ENCODE results near the gene TACC2.

Gene TACC2

DNA sequence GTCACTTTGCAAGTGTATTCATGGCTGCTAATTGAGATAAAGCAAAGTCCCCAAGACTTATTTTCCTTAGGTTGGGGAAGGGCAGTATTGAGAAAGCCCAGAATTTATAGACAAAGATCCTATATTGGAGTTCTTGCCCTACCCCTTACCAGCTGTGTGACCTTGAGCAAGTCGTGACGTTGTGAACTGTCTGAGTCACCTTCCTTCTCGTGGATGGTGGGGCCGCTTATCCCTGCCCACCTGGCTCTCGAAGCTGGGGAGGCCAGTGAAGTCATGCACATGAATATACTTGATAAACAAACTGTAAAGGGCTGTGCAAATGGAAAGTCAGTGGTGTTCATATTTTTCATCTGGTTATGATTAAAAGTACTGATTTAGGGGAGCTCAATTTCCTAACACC is 127.4 kb downstream of the TACC2 start:
- no peak for DNase-seq (ENCODE audit: low read depth in 4 of 4, low spot score in 1 of 4)

DNA sequence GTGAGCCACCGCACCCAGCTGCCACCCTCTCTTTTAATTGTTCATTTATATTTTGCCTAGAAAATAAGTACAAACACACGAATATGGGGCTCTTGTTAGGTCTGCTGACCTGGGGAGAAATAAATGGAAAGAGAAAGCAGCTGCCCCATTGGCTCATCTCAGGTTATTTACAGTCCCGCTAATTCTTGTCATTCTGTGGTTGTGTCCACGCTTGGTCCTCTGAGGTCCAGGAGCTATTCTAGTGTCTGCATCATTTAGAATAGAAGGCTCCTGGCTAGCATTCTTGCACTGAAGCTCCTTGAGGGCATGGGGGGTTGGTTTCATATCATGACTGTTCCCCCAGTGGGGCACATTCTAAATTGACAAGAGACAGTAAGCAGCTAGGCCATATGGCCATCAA is 128.5 kb downstream of the TACC2 start:
- DNase-seq (ENCODE audit: low read depth in 4 of 4, low spot score in 1 of 4), result no peak

DNA sequence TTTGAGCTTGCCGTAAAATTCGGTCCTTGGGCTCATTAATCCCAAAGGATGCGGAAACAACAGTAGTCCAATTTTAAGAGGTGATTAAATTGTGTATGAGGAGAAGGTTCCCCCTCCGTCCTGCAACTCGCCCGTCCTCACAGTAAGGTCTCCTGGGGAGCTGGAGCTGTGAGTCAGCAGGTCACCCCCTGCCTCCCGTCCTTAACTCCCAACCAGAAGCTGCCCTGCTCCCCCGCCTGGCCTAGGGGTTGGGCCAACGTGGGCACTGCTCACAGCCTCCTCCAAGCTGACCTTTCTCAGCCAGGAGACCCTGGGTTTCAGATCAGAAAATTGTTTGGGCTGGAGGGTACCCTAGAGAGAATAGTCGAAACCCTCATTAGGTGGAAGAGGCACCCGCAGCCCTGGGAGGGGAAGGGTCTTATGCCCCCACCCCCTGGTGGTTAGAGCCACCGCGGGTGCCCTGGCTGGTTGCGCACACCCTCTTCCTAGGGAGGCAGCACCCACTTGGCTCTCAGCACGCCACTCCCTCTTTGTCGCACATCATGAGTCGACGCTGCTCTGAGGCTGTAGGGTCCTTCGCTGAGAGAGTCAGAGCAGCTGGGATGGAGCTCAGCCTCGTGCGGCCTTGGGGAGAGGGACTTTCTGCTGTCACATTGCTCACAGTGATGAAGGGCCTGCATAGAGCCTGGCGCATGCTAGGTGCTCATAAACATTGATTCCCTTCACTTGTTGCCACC is 131.2 kb downstream of the TACC2 start:
- DNase-seq (ENCODE audit: low read depth in 4 of 4, low spot score in 1 of 4), result no peak

DNA sequence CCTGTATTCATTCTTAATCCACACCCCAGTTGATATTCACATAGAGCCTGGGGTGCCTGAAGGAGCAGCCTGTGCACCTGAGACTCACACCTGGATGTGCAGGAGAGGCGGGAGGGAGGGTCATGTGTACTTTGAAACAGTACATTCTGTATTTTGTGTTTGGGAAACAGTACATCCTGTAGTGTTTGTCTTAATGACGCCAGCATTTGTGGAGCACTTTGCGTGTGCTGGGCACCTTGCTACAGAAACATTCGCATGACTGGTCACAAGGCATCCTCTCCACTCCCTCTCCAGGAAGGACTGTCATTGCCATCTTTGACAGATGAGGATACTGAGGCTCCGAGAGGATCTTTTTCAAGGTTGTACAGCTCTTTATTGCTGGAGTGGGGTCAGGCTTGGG is 132.1 kb downstream of the TACC2 start:
- no peak for DNase-seq (ENCODE audit: low read depth in 4 of 4, low spot score in 1 of 4)

DNA sequence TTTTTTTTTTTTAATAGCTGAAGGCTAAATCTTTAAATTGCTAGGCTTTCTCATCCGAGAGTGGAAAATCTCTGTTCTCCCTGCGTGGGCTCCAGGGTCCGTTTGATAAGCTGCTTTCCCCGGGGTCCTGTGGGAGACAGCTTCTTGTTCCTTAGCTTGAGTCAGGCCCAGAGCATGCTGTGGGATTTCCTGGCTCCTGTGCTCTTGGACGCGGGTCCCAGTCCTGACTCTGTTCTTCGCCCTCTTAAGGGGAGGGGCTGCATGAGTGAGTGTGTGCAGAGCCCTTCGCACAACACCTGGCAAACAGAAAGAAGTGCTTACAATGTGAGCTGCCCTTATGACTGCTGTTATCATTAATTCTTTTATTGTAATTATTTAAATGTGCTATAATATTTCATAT is 133.5 kb downstream of the TACC2 start:
- no peak for DNase-seq (ENCODE audit: low read depth in 4 of 4, low spot score in 1 of 4)

DNA sequence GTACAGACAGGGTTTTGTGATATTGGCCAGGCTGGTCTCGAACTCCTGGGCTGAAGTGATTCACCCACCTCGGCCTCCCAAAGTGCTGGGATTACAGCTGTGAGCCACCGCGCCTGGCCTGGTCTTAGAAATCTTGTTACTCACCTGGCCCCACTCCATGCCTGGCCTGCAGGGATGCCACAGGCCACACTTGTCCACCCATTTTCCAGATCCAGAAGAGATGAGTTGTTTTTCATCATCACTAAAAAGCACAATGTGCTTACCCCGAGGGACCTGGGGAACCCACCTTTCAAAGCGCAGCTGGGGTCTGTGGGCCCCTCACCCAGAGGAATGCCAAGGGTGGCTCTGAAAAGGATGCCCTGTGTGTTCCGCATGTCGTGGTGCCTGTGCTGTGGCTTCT is 134.2 kb downstream of the TACC2 start:
- DNase-seq (ENCODE audit: low read depth in 4 of 4, low spot score in 1 of 4), result no peak

DNA sequence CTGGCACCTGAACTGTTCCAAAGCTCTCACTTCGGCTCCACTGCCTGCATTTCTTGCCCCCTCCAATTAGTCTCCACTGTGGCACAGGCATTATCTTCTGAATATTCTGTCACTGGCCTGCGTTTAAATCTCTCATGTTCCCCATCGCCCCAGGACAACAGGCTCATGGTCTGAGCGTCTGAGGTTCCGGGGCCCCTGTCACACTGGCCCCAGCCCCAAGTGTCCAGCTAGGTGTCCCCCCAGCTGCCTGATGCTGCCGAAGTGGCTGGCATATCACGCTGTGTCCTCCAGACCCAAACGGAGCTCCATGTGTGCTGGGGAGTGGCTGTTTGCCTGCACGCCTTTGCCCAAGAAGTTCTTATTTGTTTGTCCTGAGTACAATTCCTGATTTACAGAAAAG is 135.4 kb downstream of the TACC2 start:
- DNase-seq (ENCODE audit: low read depth in 4 of 4, low spot score in 1 of 4), result no peak

DNA sequence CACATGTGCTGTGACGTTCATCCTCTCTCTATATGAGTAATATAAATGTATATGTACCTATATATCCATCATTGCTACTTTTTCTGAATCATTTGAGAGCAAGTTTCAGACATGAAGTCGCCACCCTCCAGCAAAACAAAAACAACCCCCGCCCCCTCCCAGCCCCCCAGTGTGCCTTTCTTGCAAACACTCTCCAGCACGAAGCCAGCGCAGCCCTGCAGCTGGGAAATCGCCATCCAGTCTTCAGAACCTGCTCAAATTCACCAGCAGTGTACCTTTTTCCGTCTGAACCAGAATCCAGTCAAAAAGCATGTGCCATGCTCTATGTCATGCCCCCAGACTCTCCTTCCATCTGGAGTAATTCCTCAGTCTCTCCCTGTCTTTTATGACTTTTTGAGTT is 135.8 kb downstream of the TACC2 start:
- no peak for DNase-seq (ENCODE audit: low read depth in 4 of 4, low spot score in 1 of 4)

DNA sequence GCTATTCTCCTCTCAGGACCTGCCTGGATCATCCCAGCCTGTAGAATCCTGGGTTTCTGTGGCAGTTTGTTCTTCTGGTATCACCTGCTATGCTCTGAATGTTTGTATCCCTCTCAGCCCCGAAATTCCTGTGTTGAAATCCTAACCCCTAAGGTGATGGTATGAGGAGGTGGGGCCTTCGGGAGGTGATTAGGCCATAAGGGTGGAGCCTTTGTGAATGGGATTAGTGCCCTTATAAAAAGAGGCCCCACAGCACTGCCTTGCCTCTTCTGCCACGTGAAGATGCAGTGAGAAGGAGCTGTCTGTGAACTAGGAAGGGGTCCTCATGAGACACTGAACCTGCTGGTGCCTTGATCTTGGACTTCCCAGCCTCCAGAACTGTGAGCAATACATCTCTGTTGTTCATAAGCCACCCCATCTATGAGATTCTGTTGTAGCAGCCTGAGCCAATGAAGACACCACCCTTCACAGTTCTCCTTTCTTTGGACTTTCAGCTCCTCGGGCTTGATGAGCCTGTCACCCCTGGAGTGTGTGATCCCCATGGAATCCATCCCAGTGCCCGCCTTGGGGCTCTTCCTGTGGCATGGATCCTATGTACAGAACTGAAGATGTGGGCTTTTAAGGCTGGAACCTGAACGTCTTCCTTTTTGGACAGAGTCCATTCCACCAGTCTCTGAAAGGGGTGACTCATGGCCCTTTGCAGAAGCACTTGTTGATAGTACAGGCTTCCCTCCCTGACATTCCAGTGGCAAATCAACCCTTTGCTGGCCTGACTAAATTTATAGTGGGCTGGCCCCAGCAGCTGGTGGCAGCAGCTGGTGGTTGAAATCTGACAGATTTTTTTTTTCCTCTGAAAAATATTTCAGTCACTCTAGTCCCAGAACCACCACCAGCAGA is 138.0 kb downstream of the TACC2 start:
- DNase-seq (ENCODE audit: low read depth in 4 of 4, low spot score in 1 of 4), result no peak

DNA sequence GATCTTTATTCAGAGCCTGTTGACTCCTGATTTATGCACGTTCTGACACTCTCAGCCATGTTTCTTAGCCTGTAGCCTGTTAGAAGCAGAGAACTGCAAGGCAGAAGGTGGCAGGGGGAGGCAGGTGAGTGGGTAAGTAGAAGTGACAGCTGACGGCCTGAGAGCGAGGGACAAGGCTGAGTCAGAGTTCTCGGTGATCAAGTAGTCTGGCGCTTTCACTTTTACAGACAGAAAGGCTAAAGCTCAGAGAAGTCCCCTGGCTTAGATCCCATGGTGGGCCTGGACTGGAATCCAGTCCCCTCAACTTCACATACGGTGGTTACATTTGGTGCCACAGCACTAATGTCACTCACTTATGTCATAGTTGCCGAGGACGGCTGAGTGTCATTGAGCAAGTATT is 139.0 kb downstream of the TACC2 start:
- DNase-seq (ENCODE audit: low read depth in 4 of 4, low spot score in 1 of 4), result no peak

DNA sequence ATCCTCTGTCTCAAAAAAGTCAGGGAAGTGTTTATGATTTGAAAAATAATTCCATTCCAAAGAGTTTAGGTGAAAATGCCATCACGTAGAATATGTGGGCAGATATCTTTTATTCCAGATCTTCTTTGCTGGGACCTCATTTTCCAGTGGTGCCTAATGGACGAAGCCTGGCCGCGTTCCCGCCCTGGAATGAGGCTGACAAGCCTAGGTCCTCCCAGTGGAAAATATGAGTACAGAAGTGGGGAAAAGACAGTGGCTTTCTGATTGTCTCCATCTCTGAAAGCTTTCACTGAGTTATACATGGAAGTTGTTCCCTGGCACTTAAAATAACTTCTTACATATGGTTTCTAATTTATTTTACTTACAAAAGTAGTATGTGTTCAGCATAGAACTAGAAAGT is 139.4 kb downstream of the TACC2 start:
- no peak for DNase-seq (ENCODE audit: low read depth in 4 of 4, low spot score in 1 of 4)

DNA sequence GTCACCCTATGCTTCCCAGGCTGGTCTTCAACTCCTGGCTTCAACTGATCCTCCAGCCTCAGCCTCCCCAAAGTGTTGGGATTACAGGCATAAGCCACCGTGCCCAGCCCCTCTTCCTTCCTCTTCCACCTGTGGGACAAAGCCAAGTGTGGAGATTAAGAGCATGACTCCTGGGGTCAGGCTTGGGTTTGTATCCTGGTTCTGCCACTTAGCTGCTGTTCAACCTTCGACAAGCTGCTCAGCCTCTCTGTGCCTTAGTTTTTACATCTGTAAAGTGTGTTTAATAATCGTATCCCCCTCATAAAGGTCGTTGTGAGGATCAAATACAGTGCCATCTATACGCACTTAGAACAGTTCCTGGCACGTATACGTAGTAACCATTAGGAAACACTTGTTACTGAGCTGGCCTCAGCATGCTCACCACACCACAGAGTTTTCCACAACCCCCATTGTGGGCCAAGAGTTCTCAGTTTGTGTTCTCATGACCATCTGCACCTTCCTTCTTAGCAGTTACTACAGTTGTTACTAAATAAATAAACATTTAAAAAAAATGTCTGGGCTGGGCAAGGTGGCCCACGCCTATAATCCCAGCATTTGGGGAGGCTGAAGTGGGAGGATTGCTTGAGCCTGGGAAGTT is 141.6 kb downstream of the TACC2 start:
- no peak for DNase-seq (ENCODE audit: low read depth in 4 of 4, low spot score in 1 of 4)

DNA sequence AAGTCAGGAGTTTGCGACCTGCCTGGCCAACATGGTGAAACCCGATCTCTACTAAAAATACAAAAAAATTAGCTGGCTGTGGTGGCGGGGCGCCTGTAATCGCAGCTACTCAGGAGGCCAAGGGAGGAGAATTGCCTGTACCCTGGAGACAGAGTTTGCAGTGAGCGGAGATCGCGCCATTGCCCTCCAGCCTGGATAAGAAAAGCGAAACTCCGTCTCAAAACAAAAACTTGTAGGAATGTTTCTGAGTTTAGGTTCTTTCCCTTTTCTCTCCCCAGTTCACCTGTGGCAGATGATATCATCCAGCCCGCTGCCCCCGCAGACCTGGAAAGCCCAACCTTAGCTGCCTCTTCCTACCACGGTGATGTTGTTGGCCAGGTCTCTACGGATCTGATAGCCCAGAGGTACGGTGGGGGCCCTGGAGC is 143.4 kb downstream of the TACC2 start:
- DNase-seq (ENCODE audit: low read depth in 4 of 4, low spot score in 1 of 4), result no peak

DNA sequence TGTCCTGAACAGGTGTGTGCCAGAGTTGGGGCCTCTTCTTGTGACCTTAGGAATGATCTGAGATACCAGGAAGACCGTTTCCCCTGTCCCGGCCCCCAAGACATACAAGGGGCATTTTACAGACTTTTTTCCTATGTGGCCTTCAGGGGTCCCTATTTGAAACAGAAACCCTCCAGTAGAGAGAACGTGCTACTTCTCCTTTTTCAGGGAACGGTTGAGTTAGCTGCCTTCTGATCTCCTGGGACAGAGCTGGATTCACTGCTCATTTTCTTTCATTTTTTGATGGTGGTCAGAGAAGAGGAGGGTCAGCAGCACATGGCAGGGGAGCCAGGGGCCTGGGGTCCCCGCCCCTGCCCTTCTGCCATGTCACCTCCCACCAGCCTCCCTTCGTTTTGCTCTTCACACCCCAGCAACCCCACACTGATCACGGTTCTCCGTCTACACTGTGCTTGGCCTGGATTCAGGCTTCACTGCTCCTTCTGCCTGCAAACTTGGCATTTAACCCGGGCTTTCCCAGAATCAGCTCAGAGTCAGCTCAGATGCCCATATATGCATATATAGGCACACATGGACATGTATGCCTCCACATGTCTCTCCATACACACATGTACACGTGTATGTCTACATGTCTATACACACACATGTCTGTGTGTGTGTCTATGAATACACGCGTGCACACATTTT is 144.1 kb downstream of the TACC2 start:
- DNase-seq (ENCODE audit: low read depth in 4 of 4, low spot score in 1 of 4), result no peak

DNA sequence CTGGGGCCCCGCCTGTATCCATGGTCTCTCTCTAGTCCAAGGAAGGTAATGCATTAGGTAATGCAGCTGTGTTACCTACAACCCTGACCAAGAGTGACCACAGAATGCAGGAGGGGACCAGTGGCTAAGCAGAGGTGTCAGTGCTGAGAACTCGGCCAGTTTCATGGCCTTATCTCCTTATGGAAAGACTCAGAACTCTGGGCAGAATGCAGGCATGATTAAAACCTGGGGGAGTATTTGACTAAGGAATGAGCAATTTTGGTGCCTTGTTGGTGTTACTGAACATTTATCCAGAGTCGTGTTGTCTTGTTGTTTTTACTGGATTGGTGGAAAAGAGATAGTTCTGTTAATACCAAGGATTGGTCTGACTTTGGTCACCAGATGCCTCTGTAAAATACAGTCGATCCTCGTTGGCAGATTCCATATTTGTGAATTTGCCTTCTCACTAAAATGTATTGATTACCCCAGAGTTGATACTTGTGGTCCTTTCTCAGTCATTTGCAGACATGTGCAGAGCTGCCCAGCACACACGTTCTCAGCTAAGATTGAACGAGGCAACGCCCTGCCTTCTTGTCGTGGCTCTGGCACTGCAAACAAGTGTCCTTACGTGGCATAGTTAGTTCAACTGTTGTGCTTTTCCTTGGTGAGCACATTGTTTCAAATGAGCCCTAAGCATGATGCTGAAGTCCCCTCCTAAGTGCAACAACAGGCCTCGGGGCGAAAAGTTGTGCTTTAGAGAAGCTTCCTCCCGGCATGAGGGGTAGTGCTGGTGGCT is 146.5 kb downstream of the TACC2 start:
- no peak for DNase-seq (ENCODE audit: low read depth in 4 of 4, low spot score in 1 of 4)

DNA sequence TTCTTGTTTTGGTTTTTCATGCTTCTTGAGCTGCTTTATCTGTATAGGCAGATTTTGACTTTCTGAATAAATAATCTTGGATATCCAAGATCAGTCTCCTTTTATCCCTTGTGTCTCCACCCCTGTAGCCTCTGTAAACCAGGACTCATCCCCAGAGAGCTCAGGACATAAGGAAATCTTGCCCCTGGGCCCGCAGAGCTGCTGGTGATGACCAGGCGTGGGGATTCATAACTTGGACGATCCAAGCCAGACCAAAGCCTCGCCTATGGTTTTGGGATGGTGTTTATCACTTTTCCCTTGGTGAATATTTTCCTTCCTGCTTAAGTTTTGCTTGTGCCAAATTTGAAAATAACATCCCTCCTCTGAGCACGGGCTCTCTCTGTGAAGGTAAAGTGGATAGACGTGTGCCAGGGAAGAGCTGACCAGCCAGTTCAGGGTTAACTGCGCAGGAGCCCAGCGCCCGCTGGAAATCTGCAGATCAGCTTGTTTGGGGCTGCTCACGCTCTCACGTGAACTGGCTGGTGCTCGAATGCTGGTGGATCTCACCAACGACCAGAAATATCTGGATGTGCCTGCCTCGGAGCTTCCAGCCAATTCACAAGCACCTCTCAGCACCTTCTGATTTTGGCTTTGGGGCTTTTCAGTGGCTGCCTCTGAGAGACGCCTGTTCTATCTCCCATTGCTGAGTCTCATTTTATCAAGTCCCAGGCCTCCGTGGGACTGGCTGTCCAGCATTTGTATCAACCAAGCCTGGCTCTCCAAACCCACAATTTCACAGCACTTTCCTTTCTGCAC is 150.1 kb downstream of the TACC2 start:
- DNase-seq (ENCODE audit: low read depth in 4 of 4, low spot score in 1 of 4), result no peak

DNA sequence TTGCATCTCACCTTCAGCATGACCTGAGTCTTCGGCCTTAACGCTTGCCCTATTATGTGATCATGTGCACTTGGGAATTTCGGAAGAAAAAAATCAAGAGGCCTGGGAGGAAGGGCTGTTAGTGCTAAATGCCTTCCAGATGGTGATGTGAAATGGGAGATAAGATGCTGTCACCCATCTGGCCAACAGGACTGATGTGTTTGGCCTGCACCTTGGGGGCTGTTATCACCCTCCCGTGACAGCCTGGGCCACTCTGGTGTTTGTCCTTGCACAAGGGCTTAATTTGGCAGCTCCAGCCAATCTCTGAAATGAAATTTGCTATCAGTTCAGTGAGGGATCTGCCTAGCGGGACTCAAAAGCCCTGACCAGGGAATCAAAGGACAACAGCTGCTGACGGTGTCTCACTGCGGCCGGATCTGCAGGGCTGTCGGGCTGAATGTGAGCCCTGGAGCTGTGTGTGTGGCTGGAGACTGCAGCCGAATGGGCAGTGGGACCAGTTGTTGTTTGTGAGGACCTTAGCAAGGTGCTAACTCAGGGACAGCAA is 150.7 kb downstream of the TACC2 start:
- no peak for DNase-seq (ENCODE audit: low read depth in 4 of 4, low spot score in 1 of 4)

DNA sequence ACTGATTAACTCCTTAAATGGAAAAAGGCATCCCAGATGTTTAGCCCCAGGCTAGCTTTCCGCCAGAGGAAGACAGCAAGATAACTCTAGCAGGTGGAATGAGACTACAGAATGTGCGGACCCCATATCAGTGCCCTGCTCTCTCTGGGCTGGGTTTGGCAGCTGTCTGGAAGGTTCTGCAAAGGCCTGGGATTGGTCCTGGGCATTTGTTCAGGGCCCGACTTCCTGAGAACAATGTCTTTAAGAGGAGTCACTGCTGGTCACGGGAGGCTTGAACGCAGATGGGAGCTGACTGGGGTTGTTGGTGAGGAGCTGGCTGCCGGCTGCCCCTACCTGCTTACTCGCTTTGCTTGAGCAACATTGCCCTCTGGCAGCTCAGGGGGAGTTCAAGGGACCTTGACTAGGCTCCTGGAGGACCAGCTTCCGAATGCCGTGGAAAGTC is 151.5 kb downstream of the TACC2 start:
- no peak for DNase-seq (ENCODE audit: low read depth in 4 of 4, low spot score in 1 of 4)

DNA sequence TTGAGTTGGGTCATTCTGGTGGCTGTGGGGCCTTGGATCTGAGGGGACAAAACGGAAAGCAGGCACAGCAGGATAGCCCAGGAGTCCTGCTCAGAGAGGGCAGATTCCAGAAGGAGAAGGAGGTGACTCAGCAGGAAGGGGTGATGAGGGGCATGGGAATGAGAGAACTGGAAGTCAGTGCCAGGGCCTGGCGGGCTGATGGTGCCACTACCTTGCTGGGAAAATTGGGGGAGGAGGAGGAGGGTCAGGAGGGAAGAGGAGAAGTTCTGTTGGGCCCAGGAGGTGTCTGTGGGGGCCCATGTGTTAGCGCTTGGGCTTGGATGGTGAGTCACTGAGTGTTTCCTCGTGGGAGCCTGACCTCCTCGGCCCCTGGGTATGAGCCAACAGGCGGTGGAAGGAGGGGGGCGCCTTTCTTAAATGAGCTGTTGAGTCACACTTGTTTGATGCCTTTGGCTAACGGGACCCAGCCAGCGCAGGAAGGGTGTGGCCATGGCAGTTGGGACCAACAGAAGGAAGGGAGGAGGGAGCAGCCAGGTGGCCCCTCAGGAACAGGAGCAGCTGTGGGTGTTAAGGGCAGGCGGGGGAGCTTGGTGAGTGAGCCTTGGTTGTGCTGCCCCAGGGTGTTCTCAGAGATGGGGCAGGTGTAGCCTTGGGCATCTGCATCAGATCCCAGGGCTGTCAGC is 152.1 kb downstream of the TACC2 start:
- no peak for DNase-seq (ENCODE audit: low read depth in 4 of 4, low spot score in 1 of 4)
